ENCODE measurements around the gene VCP. TPM values are rescaled to one million over a fixed set of nuclear protein-coding genes. Genes with fewer than 3 reads are reported as not detected.

Gene VCP
- total RNA-seq, 3 donors from 2014 or later (not counting 1 experiment from before 2014, with no cell fraction given) = 303 to 338 (median 322) TPM

DNA sequence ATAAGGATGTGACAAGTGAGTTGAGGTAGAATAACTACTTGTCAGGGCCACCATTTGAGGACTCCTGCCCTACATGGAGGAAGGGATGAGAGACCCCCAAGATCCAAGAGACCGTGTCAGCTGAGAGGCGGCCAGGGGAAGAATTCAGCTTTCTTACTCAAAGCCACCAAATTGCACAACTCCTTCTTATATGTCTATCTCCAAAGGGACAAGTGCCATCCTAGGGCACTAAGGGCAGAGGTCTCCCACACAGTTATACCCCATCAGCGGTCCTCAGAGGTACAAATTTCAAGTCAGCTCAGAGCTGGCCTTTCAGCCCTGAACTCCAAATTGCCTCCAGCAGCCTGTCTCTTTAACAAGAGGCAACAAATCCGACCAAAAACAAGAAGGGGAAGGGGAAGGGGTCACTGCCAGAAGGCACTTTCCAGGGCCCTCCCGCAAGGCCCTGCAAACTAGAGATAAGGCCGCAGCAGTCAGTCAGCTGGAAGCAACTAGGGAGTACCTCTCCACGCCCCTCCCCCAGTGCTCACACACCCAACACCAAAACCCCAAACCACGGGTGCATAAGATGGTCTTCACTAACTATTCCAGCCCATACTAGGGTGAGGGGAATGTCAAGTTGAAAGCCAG lies 36.6 kb upstream of the VCP start:
- H3K27ac Mint-ChIP-seq = peak overlapping the region; percentile 31 to 97
- Histone ChIP-seq H3K27ac (ENCODE audit: low read length) (no peak overlapping the region), H3K4me3 (ENCODE audit: low read length) (no peak overlapping the region), H3K36me3 (ENCODE audit: control insufficient read depth, insufficient read depth, low read length) (peaks cover 39% of the 10 kb centered on the region), H3K27me3 (ENCODE audit: control insufficient read depth, insufficient read depth, low read length) (no peaks in the 10 kb centered on the region), H3K4me1 (ENCODE audit: control insufficient read depth, insufficient read depth, low read length) (peaks cover 32% of the 10 kb centered on the region), H3K9me3 (ENCODE audit: control insufficient read depth, insufficient read depth, low read length) (no peaks in the 10 kb centered on the region)
- no peaks in the 10 kb centered on the region for H3K36me3 Mint-ChIP-seq
- TF ChIP-seq, protein P1, sequence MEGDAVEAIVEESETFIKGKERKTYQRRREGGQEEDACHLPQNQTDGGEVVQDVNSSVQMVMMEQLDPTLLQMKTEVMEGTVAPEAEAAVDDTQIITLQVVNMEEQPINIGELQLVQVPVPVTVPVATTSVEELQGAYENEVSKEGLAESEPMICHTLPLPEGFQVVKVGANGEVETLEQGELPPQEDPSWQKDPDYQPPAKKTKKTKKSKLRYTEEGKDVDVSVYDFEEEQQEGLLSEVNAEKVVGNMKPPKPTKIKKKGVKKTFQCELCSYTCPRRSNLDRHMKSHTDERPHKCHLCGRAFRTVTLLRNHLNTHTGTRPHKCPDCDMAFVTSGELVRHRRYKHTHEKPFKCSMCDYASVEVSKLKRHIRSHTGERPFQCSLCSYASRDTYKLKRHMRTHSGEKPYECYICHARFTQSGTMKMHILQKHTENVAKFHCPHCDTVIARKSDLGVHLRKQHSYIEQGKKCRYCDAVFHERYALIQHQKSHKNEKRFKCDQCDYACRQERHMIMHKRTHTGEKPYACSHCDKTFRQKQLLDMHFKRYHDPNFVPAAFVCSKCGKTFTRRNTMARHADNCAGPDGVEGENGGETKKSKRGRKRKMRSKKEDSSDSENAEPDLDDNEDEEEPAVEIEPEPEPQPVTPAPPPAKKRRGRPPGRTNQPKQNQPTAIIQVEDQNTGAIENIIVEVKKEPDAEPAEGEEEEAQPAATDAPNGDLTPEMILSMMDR (IDR thresholded peaks at IDR 0.05) = no peak
- intact Hi-C loops (cut with micrococcal nuclease) = no loop called here
- WGBS (ENCODE audit: insufficient coverage) = 57% methylated on average over 7 of the region's 8 CpGs
- peaks cover 39 to 53% of the 10 kb centered on the region in 2 donors for H3K4me1 Mint-ChIP-seq
- H3K4me3 Mint-ChIP-seq = no peak overlapping the region
- H3K27me3 Mint-ChIP-seq (ENCODE audit: low read depth in 2 of 2) = no peaks in the 10 kb centered on the region
- ATAC-seq = no peak
- DNase-seq = no peak
- H3K9me3 Mint-ChIP-seq = no peaks in the 10 kb centered on the region

DNA sequence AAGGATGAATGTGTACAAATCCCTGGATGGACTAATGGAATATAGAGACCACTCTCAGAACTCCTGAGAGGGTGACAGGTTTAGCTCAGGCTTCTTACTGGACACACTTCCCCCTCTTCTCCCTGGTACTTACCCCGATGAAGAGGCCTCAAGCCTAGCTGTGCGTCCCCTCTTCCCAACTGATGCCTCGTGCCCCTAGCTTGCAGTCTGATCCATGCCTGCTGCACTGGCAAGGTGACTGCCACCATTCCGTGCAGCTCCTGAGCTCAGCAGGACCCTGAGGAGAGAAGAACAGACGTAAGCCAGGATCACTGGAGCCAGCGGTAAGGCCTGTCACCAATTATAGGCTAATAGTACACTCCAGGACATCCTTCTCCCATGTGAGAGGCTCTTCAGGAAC lies 36.0 kb upstream of the VCP start:
- WGBS (ENCODE audit: insufficient coverage) = 95% methylated on average over 6 of the region's 6 CpGs
- peaks cover 31% of the 10 kb centered on the region for H3K4me1 ChIP-seq (ENCODE audit: control insufficient read depth, insufficient read depth, low read length)
- Mint-ChIP-seq H3K36me3 (no peaks in the 10 kb centered on the region), H3K9me3 (no peaks in the 10 kb centered on the region), H3K27ac (peak overlapping the region; percentile 14 to 97), H3K4me3 (no peak overlapping the region), H3K4me1 (peaks cover 36 to 51% of the 10 kb centered on the region in 2 donors), H3K27me3 (ENCODE audit: low read depth in 2 of 2) (no peaks in the 10 kb centered on the region)
- no peak overlapping the region for H3K27ac ChIP-seq (ENCODE audit: low read length)
- ATAC-seq = no peak
- no peaks in the 10 kb centered on the region for H3K27me3 ChIP-seq (ENCODE audit: control insufficient read depth, insufficient read depth, low read length)
- peaks cover 39% of the 10 kb centered on the region for H3K36me3 ChIP-seq (ENCODE audit: control insufficient read depth, insufficient read depth, low read length)
- H3K9me3 ChIP-seq (ENCODE audit: control insufficient read depth, insufficient read depth, low read length) = no peaks in the 10 kb centered on the region
- intact Hi-C loops (cut with micrococcal nuclease) = no loop called here
- no peak for DNase-seq
- TF ChIP-seq, protein P1 (IDR thresholded peaks at IDR 0.05) = no peak
- H3K4me3 ChIP-seq (ENCODE audit: low read length) = no peak overlapping the region

DNA sequence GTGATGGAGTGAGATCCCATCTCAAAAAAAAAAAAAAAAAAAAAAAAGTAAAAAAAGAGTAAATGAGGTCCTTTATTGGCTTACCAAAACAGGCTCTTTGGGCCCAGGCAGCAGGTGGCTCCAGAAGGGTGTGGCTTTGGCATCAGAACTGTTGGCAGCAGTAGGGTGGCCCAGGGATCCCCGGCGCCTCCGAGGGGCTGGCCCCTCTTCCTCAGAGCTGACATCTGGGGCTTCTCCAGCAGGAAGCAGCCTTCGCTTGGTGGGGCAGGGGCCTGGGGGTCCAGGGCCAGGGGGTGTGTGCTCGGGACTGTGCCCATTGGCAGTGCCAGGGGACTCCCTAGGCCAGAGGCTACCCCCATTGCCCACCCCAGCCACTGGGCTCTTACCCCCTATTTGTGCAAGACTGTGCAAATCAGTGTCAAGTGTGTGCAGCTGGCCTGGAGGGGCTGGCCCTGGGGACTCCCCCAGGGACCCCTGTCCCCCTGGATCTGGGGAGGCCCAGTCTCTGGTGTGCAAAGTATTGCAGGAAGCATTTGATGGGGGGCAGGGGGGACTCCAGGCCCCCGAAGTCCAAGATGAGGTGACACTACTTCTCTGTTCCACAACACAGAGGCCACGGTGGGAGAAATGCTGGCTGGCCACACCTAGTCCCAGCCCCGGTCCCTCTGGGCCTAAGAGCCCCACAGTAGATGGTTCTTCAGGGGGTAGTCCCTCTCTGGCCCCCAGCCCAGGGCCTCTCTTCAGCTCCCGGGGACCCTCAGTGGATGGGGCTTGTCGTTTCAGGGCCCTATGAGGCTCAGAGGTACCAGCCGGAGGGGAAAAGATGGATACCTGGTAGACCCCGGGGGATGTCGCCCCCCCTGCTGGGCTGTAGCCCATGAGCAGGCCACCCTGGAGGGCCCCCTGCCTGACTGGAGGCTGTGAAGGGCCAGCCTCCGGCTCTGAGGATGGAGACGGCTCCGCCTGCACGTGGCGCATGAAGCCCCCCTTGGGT lies 35.2 kb upstream of the VCP start:
- WGBS (ENCODE audit: insufficient coverage) = 87% methylated on average over 18 of the region's 18 CpGs
- no peak for DNase-seq
- Histone ChIP-seq H3K27me3 (ENCODE audit: control insufficient read depth, insufficient read depth, low read length) (no peaks in the 10 kb centered on the region), H3K9me3 (ENCODE audit: control insufficient read depth, insufficient read depth, low read length) (no peaks in the 10 kb centered on the region), H3K27ac (ENCODE audit: low read length) (no peak overlapping the region), H3K4me1 (ENCODE audit: control insufficient read depth, insufficient read depth, low read length) (peaks cover 35% of the 10 kb centered on the region), H3K36me3 (ENCODE audit: control insufficient read depth, insufficient read depth, low read length) (peaks cover 39% of the 10 kb centered on the region), H3K4me3 (ENCODE audit: low read length) (no peak overlapping the region)
- ATAC-seq = no peak
- Mint-ChIP-seq H3K4me3 (no peak overlapping the region), H3K27ac (peak overlapping the region; percentile 14 to 97), H3K36me3 (no peaks in the 10 kb centered on the region), H3K27me3 (ENCODE audit: low read depth in 2 of 2) (no peaks in the 10 kb centered on the region), H3K4me1 (peaks cover 44 to 54% of the 10 kb centered on the region in 2 donors), H3K9me3 (no peaks in the 10 kb centered on the region)
- intact Hi-C loops (cut with micrococcal nuclease) = no loop called here
- TF ChIP-seq, protein P1 (IDR thresholded peaks at IDR 0.05) = no peak
